ENCODE results near the gene NDFIP1.

GRCh38 chr5:142069606-142070399 is 38.8 kb upstream of the NDFIP1 start:
- TF ChIP-seq CTCF (IDR thresholded peaks at IDR 0.05) (no peak), POLR2A (IDR thresholded peaks at IDR 0.05) (no peak)
